Measurements from ENCODE around the gene FCHO2.

- no peak for TF ChIP-seq CTCF (IDR thresholded peaks at IDR 0.05)
- TF ChIP-seq POLR2A (IDR thresholded peaks at IDR 0.05) = no peak
These were observed 1.5 kb downstream of the FCHO2 start for GRCh38 chr5:72957337-72957736.

All from thyroid gland (tissue), 4 donors.